Measurements from ENCODE around the gene CXCL12.
A peak's percentile ranks its signal among the peaks of the same experiment; 100 is the strongest.

The CXCL12 gene

DNA sequence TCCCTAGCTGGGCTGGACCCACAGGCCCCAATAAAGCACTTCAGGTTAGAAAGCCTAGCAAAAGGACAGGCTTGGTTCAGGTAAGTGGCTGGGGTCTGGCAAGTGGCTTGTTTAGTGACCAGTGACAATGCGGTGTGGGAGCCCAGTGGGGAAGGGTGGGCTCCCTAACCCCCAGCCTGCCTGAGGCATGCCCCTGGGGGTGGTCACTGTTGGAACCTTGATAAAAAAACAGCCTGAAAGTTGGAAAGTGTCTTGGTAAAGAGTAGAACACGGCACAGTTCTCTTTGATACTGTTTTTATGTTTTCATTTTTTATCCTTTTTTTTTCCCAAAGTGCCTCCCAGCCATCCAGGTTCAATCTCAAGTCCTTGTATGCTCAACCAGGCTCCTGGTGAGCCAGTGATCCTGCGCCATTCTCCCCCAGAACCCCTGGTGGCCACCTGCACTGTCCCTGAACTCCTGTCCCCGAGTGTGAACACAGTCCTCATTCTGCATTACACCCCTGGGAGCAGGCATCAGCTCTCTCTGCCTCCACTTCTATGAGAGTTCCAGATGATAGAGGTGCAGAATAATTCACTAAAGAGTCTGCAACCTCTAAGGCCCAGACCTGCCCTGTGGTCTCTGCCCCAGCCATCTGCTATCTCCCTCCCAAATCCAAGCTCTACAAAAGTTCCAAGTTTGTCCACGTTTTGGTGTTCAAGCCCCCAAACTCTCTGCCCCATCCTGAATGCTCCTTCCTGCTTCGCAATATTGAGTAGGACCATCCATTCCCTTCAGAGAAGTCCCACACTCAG lies 15.0 kb upstream of the CXCL12 start:
- DNase-seq (ENCODE audit: low spot score), result no peak

DNA sequence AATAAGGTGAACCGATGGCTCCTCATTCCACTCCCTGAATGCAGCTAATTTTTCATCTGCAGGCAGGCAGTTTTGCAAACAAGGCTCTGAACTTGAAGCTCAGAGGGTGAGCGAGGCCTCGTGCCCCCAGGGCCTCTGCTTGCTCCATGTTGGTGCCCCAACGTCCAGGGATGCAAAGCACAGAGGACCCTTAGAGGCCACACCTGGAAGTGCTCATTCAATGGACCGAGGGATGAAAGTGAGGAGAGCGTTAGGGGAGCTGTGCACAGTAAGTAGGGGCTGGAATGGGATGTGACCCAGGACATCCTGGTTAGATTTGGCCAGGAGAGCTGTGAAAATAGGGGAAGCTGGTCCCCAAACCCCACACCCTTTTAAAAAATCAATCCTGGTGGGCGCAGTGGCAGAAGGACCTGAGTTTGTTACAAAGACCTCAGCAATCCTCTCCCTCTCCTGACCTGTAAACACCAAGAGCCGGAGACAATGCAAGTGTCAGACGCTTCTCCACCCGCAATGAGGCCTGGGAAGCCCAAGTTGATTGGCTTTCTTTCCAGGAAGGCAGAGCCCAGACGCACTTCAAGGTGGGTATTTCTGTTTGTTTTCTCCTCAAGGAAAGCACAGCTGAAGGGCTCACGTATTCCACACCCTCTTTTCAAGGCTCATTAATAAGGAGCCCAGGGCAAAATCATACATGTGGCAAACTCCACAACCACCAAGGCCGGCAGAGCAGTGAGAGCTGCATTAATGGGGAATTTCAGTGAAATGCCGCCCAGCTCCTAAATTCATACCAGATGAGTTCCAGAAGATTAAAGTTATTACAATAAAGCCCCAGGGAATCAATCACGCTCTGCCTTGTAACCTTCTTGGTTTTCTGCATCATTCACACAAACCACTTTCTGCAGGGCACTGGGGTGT lies 14.1 kb upstream of the CXCL12 start:
- no peak for DNase-seq (ENCODE audit: low spot score)

DNA sequence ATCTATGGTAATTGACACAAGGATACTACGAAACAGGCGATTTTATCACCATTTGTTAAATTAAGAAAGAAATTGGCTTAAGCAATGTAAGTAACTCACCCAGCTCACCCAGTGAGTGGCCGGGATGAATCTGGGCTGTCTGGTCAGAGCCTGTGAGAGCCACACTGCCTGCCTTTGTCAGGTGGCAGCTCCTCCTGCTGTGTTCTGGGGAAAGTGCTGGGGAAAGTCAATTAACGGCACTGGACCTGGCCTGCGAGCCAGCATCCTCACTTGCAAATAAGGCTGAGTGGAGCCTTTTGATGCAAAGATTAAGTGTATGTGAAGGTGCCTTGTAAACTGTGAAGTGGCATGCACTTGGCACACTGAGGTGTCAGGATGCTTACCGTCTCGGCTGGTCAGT lies 13.4 kb upstream of the CXCL12 start:
- DNase-seq (ENCODE audit: low spot score), result peak; percentile 39

DNA sequence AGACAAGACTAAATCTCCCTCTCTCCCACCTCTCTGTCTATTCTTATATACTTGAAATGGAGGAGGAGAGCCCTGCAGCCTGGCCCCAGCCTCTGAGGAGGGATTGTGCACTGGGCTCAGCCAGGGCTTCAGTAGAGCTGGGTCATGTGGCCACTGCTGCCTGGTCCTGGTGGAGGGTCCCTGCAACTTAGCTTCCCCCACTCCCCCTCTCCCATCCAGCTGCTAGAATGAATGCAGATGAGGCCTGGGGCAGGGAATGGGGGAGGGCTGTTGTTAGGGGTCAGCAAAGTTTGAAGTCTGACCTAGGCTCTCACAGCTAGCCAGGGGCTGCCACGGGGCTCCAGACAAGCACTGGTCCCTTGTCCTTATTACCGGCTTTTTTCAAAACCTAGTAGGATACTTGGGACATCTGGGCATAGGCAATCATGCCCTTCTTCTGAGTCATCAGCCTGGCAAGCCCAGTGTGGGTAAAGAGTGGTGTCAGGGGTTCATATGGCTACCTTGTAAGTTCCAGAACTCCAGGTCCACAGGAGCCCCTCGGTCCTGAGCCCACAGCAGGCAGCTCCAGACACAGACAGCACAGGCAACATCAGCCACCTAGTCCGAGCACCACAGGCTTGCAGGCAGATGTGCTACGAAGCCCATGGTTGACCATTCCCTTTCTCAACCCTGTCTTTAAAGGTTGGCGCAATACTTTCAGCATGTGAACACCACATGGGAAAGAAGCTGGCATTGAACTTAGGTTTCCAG lies 12.8 kb upstream of the CXCL12 start:
- DNase-seq (ENCODE audit: low spot score), result no peak

DNA sequence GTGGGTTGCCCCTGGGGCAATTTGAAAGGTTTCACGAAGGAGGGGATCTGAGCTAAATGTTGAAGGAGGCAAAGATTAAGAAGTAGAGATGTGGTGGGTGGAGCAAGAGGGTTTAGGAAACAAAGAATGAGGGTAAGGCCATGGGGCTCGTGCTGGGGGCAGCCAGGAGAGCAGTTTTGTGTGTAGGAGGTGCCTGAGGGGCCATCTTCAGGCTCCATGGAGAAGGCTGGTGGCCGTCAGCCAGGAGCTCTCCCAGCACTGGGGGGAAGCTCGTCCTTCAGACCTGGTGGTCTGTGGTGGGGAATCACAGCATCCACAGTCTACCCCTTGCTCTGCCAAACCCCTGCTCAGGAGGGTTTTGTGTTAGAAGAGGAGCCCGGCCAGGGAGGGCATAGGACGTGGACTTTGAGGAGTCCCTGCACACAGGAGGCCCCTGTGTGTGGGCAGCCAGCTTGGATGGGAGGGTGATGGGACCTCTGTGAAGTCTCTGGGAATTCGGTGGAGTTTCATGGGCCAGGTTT lies 11.8 kb upstream of the CXCL12 start:
- no peak for DNase-seq (ENCODE audit: low spot score)

DNA sequence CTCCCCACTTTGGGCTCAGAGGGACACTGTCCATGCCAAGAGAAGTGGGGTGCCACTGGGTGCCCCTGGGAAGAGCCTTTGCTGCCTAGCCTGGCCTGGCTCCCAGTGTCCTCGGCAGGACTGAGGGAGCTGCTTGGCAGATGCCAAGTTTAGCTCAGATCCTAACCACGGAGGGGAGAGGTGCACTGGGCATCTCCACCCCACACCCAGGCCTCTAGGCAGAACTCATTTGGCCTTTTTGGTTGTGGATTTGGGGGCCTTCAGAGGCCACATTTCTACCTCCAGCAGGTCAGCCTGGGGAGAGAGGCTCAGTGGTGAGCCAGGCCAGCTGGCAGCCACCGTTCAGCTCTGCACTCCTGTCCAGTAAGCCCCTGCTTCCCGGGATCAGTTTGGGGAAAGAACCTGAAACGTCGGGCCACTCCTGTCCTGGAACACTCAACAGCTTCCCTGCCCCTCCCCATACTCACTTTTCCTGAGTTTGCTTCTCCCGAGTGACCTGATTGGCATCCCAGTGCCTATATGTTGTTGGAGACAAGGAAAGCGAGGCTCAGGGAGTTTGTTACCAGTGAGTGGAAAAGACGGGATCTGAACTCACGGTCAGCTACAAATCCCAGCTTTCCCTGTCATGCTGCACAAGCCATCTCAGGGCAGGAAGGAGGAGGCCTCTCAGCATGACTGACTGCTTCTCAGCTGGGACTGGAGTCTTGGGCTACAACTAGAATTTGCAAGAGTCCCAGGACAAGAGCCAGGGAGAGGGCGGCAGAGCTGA lies 11.2 kb upstream of the CXCL12 start:
- no peak for DNase-seq (ENCODE audit: low spot score)

DNA sequence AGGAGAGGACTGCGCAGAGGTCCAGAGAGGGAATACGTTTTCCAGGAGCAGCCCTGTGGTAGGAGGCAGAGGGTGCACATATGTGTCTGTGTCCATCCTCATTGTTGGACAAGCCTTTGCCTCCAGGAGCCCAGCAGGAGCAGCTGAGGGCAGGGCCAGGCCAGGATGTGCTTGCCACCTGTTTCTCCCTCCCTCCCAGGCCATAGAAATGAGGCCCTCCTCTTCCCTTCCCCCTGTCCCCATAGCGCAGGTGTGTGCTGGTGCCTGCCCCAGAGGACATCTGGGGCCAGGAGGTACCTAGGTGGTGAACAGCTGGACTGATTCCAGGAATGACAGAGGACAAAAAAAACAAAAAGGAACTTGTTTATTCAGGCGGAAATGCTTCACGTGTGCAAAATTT lies 10.5 kb upstream of the CXCL12 start:
- DNase-seq (ENCODE audit: low spot score), result no peak

DNA sequence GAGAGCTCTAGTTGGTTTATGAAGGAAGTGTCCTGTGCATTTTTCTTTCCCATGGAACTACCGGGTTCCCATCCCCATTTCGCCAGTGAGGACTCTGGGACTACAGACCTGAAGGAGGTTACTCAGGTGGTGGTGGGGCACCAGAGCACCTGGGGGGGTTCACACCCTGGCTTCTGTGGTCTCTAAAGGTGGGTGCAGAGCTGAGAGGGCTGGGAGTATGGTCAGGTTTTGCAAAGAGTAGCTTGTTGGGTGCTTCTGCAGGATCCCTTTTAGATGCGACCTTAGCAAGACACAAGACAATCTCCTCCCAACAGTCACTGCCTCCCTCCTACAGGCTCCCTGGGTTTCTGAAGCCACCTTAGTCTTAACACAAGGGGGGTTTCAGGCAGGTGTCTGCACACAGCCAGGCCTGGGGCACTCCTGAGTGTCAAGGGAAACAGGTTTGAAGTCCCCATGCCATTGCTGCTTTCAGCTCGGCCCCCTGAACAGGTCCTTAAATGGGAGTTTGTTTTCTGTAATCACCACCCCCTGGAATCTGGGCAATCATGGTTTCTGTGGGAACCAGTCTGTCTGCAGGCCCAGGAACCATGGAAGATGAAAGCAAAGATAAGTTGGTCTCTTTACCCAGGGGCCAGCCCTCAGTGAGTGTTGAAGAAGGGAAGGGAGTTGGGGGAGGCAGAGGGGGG lies 9.9 kb upstream of the CXCL12 start:
- no peak for DNase-seq (ENCODE audit: low spot score)

DNA sequence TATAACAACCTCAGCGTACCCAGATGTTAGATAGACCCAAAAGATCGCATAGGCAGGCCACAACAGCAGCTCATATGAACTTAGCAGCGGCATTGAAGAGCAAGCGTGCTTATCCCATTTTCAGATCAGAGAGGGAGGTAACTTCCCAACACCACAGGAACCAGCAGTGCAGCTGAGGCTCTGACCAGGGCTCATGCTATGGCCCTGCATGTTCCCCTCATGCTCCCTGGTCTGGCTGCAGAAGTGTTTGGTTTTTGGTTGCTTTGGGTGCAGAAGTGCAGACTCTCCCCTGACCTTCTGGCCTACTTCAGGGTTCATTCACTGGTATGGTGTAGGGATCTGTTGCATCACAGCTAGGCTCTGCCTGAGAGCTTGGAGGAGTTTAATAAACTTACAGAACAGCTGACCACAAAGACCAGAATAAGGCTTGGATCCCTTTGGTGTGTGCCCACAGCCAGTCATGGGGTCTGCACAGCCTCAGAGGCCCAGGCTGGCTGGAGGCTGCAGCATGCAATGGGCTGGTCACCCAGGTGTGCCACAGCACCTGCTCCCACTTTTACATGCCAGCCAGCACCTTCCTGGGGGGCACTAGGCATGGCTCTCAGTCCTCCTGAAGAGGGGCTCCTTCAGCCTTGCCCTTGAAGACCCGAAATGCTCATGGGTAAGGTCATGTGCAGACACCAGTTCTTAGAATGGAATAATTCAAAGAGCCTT lies 9.1 kb upstream of the CXCL12 start:
- DNase-seq (ENCODE audit: low spot score), result no peak

DNA sequence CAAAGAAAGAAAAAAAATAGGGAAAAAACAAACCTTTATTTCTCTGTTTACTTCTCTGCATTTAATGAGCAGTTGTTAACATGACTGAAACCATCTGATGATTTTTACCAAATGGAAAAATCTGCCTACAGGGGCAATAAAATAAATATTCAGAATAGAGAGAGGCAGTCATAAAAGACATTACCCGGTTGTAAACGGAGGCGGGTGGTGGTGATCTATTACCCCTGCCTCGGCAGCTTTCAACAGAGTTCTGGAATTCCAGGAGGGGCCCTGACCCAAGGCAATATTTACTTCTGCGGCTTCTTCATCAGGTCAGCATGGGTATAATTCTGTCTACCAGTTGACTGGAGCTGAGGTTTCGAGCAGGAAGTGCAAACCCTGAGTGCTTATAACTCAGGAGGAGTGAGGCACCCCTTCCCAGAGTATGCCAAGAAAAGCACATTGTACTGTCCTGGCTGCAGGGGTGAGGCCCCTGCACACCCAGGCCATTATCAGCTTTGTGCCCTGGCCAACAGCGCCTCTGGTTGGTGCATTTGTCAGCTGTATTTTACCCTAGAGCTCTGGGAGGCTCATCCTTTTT lies 8.2 kb upstream of the CXCL12 start:
- no peak for DNase-seq (ENCODE audit: low spot score)

DNA sequence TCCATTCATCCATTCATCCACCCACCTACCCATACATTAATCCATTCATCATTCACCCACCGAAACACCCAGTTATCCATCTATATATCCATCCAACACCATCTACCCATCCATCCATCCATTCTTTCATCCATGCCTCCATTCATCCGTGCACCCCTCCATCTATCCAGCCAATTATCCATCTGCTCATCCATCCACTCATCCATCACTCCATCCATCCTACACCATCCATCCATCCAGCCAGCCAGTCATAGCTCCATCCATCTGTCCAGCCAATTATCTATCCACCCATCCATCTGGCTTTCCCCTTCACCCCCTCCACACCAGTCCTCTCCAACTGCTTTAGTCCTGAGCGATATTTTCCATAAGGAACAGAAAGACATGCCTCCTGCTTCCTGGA lies 7.5 kb upstream of the CXCL12 start:
- DNase-seq (ENCODE audit: low spot score), result no peak

DNA sequence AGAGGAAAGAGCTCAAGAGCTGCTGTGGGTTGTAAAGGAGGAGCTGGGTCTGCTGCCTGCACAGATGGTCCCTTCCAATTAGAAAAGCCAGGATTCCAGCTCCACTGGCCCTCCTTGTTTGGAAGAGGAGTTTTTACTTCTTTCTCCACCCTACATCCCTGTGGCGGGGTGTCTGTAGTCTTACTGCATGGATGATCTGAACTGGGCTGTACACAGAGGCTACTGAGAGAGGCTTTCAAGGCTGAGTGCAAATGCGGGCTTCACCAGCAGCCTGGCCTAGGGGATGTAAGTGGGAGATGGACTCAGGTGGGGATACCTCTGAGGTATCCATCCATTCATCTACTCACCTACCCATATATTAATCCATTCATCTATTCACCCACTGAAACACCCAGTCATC lies 7.1 kb upstream of the CXCL12 start:
- no peak for DNase-seq (ENCODE audit: low spot score)

DNA sequence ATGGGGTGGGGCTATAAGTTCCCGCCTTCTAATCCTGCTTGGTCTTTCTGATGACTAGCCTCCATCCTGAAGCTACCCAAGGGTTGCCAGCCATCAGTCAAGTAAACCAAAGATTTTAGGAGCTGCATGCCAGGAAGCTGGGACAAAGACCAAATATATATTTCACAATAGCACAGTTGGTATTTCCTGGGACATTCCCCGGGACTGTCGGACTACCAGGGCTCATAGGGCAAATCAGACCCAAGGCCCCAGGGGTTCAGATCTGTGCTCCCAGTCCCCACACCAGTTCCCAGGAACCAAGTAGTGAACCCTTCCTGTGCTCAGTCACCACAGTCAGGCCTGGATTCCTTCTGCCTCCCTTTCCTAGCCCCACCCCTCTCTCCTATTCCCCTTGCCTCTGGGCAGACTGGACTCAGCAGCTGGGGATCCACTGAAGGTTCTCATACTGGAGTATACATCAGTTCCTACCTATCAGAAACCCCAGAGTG lies 5.7 kb upstream of the CXCL12 start:
- DNase-seq (ENCODE audit: low spot score), result no peak

DNA sequence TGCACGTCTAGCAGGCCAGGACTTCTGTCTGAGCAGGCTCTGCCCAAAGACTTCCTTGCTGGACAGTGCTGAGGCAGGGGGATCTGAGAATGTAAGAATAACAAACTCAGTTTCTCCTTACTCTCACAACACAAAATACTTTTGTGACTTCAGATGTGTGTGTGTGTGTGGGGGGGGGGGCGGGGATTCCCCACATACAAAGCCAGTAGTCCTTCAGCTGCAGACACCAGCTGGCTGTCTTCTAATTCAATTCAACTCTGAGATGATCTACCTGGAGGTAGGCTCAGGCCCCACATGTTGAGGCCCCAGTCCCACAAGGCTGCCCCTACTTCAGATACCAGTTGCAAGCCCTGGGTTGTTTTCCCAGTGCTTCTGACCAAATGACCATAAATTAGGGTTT lies 4.7 kb upstream of the CXCL12 start:
- DNase-seq (ENCODE audit: low spot score), result no peak

DNA sequence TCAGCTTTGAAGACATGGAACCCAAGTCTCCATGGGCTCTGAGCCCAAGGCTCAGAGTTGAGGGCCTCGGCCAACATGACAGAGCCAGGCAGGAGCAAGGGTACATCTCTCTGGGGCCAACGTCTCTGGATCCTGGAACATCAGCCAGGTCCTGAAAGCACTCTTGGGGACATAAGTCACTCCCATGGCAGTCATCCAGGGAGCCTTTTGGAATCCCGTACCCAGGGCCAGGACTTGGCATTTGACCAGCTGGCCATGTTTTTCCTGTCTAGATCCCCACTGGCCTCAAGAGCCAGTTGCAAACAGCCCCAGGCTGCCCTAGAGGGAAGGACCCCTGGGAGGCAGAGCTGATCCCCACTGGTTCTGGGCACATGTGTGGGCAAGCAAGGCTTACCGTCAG lies 4.3 kb upstream of the CXCL12 start:
- DNase-seq (ENCODE audit: low spot score), result no peak

DNA sequence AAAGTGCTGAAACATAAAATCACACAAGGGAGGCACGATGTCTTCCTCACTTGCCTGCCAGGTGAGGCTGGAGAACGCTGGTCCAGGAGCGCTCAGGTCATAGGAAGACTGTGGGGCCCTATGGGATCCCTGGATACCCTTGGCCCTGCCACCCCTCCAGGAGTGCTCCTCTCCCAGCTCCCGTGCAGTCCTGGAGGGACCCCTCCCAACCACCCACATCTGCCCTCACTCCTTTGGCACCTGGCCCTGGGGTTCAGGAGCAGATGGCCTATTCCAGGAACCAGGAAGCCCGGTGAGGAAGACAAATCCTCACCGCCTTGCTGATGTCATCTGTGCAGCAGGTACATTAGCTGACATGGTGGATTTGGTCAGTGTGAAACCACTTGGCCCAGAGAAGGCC lies 3.7 kb upstream of the CXCL12 start:
- DNase-seq (ENCODE audit: low spot score), result no peak

DNA sequence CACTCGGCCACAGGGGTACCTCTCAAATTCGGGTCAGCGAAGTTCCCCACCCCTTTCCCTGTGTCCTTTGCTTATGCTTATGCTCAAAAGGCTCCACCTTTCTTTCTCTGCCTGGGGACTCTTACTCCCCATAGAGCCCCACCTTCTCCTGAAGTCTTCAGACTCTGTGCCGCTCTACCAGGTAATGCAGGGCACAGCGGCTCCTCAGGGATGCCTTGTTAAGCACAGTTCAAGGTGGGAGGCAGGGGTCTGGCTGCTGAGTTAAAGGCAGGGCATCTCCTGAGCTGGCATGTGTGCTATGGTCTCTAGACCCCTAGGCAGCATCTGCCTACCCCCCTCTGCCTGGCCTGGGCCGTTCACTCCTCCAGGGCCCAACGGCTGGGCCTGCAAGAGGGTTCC lies 3.0 kb upstream of the CXCL12 start:
- no peak for DNase-seq (ENCODE audit: low spot score)

DNA sequence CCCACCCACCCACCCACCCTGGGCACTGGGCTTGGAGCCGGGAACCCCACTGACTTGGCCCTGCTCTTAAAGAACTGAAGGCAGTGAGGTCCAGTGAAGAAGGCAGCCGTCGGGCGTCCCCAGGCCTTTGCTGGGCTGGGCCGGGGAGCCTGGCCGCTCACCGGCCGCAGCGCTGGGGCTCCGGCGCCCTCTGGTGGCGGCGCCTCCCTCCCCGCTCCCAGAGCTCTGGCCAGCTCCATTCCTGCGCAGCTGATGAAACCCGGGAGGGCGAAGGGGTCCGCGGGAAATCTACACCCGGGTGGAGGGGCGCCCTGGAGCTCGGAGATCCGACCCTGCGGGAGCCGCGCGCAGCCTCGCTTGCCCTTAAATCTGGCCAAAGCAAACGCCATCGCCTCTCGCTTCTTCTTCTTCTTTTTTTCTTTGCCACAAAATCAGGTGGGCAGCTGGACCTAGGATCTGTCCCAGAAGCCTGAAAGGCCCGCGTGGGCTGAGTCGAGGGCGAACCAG lies 1.7 kb upstream of the CXCL12 start:
- DNase-seq (ENCODE audit: low spot score), result peak; percentile 69

All from SK-N-DZ (cell line).